Activated naive CD4-positive, alpha-beta T cell treated with anti-CD3 and anti-CD28 coated beads, Interleukin-2, amount 10 ng/mL, durations not matched to agents 7 days and 5 days (primary cell): ENCODE data around the gene PRCD.
A peak's percentile ranks its signal among the peaks of the same experiment; 100 is the strongest.

ENCODE experiments used
- CTCF ChIA-PET: fragments of 350-600 bp; sonication (Branson Sonifier 250); formaldehyde crosslinking; loops from one replicate; lab custom pipeline; 2021; ENCODE audit warnings: antibody characterized with exemption; lab: Charles Lee
- DNase-seq: peaks from one replicate; pipeline ENCODE4 v3.0.0-alpha.2; 2020
- H3K27ac Mint-ChIP-seq: one replicate; pipeline ENCODE4 v1.8.0; 2021; ENCODE audit warnings: mild to moderate bottlenecking, moderate library complexity, mixed read lengths
- H3K27me3 Mint-ChIP-seq: one replicate; pipeline ENCODE4 v1.8.0; 2021; ENCODE audit warnings: mild to moderate bottlenecking, mixed read lengths
- H3K36me3 Mint-ChIP-seq: one replicate; pipeline ENCODE4 v1.8.0; 2021; ENCODE audit warnings: mixed read lengths
- H3K4me1 Mint-ChIP-seq: one replicate; pipeline ENCODE4 v1.8.0; 2021; ENCODE audit warnings: mixed read lengths
- H3K4me3 Mint-ChIP-seq: one replicate; pipeline ENCODE4 v1.8.0; 2021; ENCODE audit warnings: mild to moderate bottlenecking, moderate library complexity, mixed read lengths
- H3K9me3 Mint-ChIP-seq: one replicate; pipeline ENCODE4 v1.8.0; 2021; ENCODE audit warnings: mixed read lengths

The PRCD gene

DNA sequence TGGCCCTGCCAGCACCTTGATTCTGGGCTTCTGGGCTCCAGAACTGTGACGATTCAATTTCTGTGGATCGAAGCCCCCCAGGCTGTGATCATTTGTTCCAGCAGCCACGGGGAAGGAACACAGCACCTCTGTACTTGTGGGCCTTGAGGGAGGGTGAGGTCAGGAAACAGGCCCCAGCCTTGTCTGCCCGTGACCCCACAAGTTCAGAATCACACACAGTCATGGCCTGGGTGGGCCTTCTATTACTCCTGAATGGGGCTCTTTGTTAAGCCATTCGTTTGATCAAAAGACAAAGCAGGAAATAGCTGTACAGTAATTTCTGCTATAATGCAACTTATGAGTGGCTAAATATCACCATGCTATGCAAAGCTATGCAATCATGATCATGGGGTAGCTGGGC lies 35.7 kb downstream of the PRCD start:
- no peaks in the 10 kb centered on the region for H3K9me3 Mint-ChIP-seq
- H3K27me3 Mint-ChIP-seq, result peaks cover 22% of the 10 kb centered on the region
- DNase-seq, result no peak
- H3K36me3 Mint-ChIP-seq, result no peaks in the 10 kb centered on the region
- H3K4me1 Mint-ChIP-seq, result peaks cover 7% of the 10 kb centered on the region
- H3K4me3 Mint-ChIP-seq, result no peak overlapping the region
- no peak overlapping the region for H3K27ac Mint-ChIP-seq
- CTCF ChIA-PET, result interaction anchor here (0.8 kb wide), 1 partner anchor 49 kb away, joined by 3 read pairs; no protein-coding TSS in a partner anchor

DNA sequence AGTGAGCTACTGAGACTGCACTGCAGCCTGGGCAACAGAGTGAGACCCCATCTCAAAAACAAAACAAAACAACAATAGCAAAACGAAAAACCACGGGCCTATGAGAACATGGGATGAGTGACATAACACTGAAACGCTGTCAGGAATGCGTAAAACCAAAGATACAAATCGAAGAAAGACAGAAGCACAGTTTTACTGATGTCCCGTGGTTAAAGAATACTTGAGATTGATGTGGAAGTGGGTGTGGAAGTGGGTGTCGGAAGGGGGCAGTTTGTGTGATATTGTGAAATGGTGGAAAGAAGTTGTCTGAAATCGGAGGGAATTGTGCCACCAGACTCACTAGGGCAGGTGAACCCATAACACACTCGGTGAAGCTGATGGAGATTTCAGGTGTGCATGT lies 36.3 kb downstream of the PRCD start:
- DNase-seq, result no peak
- H3K27me3 Mint-ChIP-seq, result peaks cover 28% of the 10 kb centered on the region
- no peaks in the 10 kb centered on the region for H3K36me3 Mint-ChIP-seq
- H3K4me1 Mint-ChIP-seq, result peaks cover 7% of the 10 kb centered on the region
- H3K27ac Mint-ChIP-seq, result no peak overlapping the region
- no peak overlapping the region for H3K4me3 Mint-ChIP-seq
- CTCF ChIA-PET, result interaction anchor here (0.8 kb wide), 1 partner anchor 48 kb away, joined by 3 read pairs; no protein-coding TSS in a partner anchor
- no peaks in the 10 kb centered on the region for H3K9me3 Mint-ChIP-seq

DNA sequence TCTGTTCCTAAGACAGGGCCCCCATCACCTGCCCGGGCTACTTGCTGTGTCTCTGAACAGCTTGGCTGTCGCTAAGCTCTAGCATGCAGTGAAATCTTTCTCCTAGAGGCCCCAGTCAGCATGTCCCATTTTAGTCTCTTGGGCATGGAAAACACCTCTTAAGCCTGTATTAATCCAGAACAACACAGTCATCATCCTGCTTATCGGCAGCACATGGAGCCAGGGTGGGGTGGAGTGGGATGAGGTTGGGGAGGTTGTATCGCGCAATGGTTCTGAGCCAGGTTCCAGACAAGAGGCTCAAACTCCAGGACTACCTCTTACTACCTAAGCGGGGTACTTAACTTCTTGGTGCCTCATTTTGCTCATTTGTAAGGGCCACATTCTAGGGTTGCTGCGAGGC lies 38.0 kb downstream of the PRCD start:
- peaks cover 45% of the 10 kb centered on the region for H3K27me3 Mint-ChIP-seq
- H3K27ac Mint-ChIP-seq, result no peak overlapping the region

GRCh38 chr17:76578376-76578775 lies 38.5 kb downstream of the PRCD start:
- Mint-ChIP-seq H3K4me3 (no peak overlapping the region), H3K27me3 (peaks cover 50% of the 10 kb centered on the region), H3K9me3 (no peaks in the 10 kb centered on the region), H3K4me1 (peaks cover 7% of the 10 kb centered on the region), H3K27ac (no peak overlapping the region), H3K36me3 (no peaks in the 10 kb centered on the region)
- DNase-seq, result no peak
- CTCF ChIA-PET, result interaction anchor here (1.3 to 1.6 kb wide), 2 partner anchors 23 to 135 kb away, joined by 3 to 5 read pairs; no protein-coding TSS in a partner anchor

More for the DNA sequence above, 38.0 kb downstream of the PRCD start:
- no peak for DNase-seq
- CTCF ChIA-PET, result interaction anchor here (1.3 to 1.6 kb wide), 2 partner anchors 23 to 135 kb away, joined by 3 to 5 read pairs; no protein-coding TSS in a partner anchor
- Mint-ChIP-seq H3K4me3 (no peak overlapping the region), H3K9me3 (no peaks in the 10 kb centered on the region), H3K4me1 (peaks cover 7% of the 10 kb centered on the region), H3K36me3 (no peaks in the 10 kb centered on the region)

DNA sequence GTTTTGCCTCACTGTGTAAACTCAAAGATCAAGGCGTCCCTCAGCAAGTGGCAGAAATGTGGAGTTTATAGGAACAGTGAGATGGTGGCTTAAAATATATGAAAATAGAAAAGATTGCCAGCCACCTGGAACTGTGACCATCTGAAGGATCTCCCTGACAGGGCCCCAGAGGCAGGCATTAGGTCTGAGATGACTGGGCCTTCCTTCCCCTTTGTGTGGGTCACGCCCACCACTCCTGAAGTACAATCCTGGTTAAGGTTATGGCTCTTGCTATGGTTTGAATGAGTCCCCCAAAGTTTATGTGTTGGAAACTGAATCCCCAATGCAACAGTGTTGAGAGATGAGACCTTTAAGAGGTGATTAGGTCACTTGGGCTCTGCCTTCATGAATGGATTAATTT lies 39.4 kb downstream of the PRCD start:
- H3K4me1 Mint-ChIP-seq, result peaks cover 7% of the 10 kb centered on the region
- CTCF ChIA-PET, result interaction anchor here (1.3 to 1.6 kb wide), 3 partner anchors 16 to 134 kb away, joined by 3 to 5 read pairs (median 4); no protein-coding TSS in a partner anchor
- H3K36me3 Mint-ChIP-seq, result no peaks in the 10 kb centered on the region
- no peak overlapping the region for H3K27ac Mint-ChIP-seq
- no peak overlapping the region for H3K4me3 Mint-ChIP-seq
- no peak for DNase-seq
- peaks cover 59% of the 10 kb centered on the region for H3K27me3 Mint-ChIP-seq
- no peaks in the 10 kb centered on the region for H3K9me3 Mint-ChIP-seq

DNA sequence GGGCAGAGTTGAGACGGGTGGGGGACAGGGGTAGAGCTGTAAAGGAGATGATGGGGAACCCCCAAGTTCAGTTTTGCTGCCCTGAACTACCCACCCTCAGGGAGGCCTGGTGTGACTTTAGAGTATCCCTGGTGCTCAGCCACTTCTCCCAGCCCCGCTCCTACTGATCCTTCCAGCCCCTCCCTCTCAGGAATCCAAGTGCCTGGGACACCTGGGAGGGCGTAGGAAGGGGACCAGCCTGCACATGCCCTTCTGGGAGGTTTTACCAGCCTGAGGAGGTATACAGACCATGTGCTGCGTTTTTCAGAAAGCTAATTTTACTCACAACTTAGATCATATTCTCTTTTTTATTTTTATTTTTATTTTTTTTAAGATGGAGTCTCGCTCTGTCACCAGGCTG lies 41.7 kb downstream of the PRCD start:
- no peaks in the 10 kb centered on the region for H3K9me3 Mint-ChIP-seq
- H3K36me3 Mint-ChIP-seq, result no peaks in the 10 kb centered on the region
- DNase-seq, result no peak
- CTCF ChIA-PET, result interaction anchor here (1.0 kb wide), 1 partner anchor 43 kb away, joined by 4 read pairs; no protein-coding TSS in a partner anchor
- H3K4me3 Mint-ChIP-seq, result no peak overlapping the region
- peaks cover 75% of the 10 kb centered on the region for H3K27me3 Mint-ChIP-seq
- H3K4me1 Mint-ChIP-seq, result peaks cover 21% of the 10 kb centered on the region
- H3K27ac Mint-ChIP-seq, result no peak overlapping the region

GRCh38 chr17:76582660-76583059 lies 42.8 kb downstream of the PRCD start:
- Mint-ChIP-seq H3K27ac (no peak overlapping the region), H3K27me3 (peaks cover 85% of the 10 kb centered on the region), H3K36me3 (no peaks in the 10 kb centered on the region), H3K4me3 (no peak overlapping the region), H3K4me1 (peaks cover 25% of the 10 kb centered on the region), H3K9me3 (no peaks in the 10 kb centered on the region)
- DNase-seq, result no peak
- CTCF ChIA-PET, result interaction anchor here (0.7 kb wide), 1 partner anchor 126 kb away, joined by 4 read pairs; no protein-coding TSS in a partner anchor

DNA sequence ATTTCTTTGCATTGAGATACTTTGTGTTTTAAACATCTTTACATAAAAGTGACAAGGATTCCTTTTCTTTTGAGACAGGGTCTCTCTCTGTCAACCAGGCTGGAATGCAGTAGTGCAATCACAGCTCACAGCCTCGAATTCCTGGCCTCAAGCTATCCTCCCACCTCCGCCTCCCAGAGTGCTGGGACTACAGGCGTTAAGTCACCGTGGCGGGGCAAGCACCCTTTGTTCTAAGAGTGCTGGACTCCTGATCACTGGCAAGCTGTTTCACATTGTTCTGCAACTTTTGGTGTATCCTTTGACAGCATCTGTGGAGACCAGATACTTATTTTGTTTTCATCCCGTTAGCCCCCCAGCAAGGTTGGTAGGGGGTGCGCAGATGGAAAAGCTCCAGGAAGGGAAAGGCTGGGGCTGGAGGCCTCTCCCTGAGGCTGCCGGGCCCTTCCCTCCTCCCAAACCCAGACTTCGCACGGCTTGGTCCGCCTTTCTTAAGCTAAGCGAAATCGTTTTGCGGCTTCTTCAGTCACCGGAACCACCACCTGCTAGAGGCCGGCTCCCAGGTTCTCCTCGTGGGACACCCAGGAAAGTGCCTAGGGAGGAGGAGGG lies 44.7 kb downstream of the PRCD start:
- Mint-ChIP-seq H3K36me3 (no peaks in the 10 kb centered on the region), H3K4me3 (peak overlapping the region; percentile 60), H3K27me3 (peaks cover 96% of the 10 kb centered on the region), H3K4me1 (peaks cover 21% of the 10 kb centered on the region), H3K9me3 (no peaks in the 10 kb centered on the region), H3K27ac (no peak overlapping the region)
- no peak for DNase-seq
- CTCF ChIA-PET, result interaction anchor here (0.6 to 1.0 kb wide), 2 partner anchors 26 to 202 kb away, joined by 3 to 6 read pairs; no protein-coding TSS in a partner anchor

DNA sequence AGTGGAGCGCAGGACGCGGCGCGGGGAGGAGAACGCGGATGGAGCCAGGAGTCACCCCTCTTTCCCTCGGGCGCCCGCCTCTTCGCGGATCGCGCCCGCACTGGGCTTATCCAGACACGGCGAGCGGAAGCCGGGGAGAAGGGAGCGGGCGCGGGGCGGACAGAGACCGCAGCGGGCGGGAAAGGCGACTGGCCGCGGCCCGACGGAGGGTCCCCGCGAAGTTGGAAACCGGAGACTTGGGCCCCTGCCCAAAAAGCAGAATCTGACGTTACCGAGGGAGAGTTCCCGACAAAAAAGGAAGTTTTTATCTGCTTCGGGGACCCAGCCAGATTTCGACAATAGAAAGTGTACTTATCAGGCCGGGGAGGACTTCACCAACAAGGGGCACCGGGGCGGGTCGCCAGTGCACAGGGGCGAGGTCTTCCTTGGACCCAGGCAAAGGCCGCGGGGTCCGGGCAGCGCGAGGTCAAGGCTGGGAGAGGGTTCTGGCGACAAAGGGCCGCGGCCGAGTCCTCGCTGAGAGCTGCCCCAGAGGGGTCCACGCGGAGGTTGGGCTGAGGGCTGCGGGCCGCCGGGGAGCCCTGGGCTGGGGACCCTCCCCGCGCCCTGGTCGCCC lies 45.3 kb downstream of the PRCD start:
- Mint-ChIP-seq H3K4me3 (peak overlapping the region; percentile 60), H3K36me3 (no peaks in the 10 kb centered on the region), H3K9me3 (no peaks in the 10 kb centered on the region), H3K27me3 (peaks cover 100% of the 10 kb centered on the region), H3K4me1 (peaks cover 18% of the 10 kb centered on the region), H3K27ac (no peak overlapping the region)
- CTCF ChIA-PET, result interaction anchor here (0.6 to 1.0 kb wide), 2 partner anchors 26 to 203 kb away, joined by 3 to 6 read pairs; no protein-coding TSS in a partner anchor
- DNase-seq, result peak; percentile 39

- H3K36me3 Mint-ChIP-seq, result no peaks in the 10 kb centered on the region
- CTCF ChIA-PET, result interaction anchor here (1.1 to 1.6 kb wide), 3 partner anchors 26 to 40 kb away, joined by 3 to 4 read pairs (median 3); no protein-coding TSS in a partner anchor
- peaks cover 99% of the 10 kb centered on the region for H3K27me3 Mint-ChIP-seq
- H3K4me3 Mint-ChIP-seq, result peak within 1 kb of the TSS; percentile 60
- peaks cover 18% of the 10 kb centered on the region for H3K4me1 Mint-ChIP-seq
- DNase-seq, result peak; percentile 48
- H3K9me3 Mint-ChIP-seq, result no peaks in the 10 kb centered on the region
- no peak within 1 kb of the TSS for H3K27ac Mint-ChIP-seq
Observed at GRCh38 chr17:76585649-76586593, 46.1 kb downstream of the PRCD start, which contains the start of gene ST6GALNAC2. ST6GALNAC2 (minus strand) TSS chr17:76585860; CDS start chr17:76585808, 52 bp downstream.

GRCh38 chr17:76586741-76587487 lies 47.1 kb downstream of the PRCD start:
- Mint-ChIP-seq H3K36me3 (no peaks in the 10 kb centered on the region), H3K27me3 (peaks cover 99% of the 10 kb centered on the region), H3K27ac (no peak overlapping the region), H3K4me1 (peaks cover 18% of the 10 kb centered on the region), H3K9me3 (no peaks in the 10 kb centered on the region), H3K4me3 (no peak overlapping the region)
- no peak for DNase-seq
- CTCF ChIA-PET, result interaction anchor here (1.1 to 1.6 kb wide), 3 partner anchors 27 to 39 kb away, joined by 3 to 4 read pairs (median 3); no protein-coding TSS in a partner anchor

DNA sequence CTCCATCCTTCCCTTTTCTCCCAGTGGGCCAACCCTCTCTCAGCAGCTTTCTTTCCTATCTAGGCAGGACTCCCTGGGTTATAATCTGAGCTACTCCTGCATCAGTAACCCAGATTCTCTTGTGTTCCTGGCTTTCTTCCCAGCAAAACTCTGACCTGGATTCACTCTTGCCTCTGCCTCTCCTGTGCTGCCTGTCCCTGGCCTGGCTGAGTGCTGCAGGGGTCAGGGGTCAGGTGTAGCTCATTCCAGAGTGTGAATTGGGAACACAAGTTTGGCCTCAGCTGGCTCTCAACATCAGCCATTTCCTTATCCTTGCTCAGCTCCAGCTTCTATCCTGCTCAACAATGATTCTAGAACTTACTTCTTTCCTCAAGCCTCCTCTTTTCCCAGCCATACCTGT lies 48.3 kb downstream of the PRCD start:
- CTCF ChIA-PET, result no interaction called here
- Mint-ChIP-seq H3K27me3 (peaks cover 92% of the 10 kb centered on the region), H3K4me1 (peaks cover 18% of the 10 kb centered on the region), H3K27ac (no peak overlapping the region), H3K4me3 (no peak overlapping the region), H3K9me3 (no peaks in the 10 kb centered on the region), H3K36me3 (no peaks in the 10 kb centered on the region)
- no peak for DNase-seq

DNA sequence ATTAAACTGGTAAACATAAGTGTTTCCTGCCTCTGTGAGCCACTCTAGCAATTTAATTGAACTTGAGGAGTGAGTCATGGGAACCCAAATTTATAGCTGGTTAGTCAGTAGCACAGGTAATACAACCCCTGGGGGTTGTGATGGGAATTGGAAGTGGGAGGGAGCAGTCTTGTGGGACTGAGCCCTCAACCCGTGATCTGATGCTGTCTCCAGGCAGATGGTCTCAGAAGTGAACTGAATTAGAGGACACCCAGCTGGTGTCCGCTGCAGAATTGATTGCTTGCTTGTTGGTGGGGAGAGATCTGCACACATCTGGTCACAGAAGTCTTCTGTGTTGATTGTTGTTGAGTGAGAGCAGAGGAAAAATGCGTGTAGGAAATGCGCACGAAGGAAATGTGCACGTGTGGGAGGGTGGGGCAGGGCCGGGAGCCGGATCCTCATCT lies 53.6 kb downstream of the PRCD start:
- H3K9me3 Mint-ChIP-seq, result no peaks in the 10 kb centered on the region

More for the DNA sequence above, 53.6 kb downstream of the PRCD start:
- H3K27me3 Mint-ChIP-seq, result peaks cover 69% of the 10 kb centered on the region
- no peak overlapping the region for H3K4me3 Mint-ChIP-seq
- H3K4me1 Mint-ChIP-seq, result no peaks in the 10 kb centered on the region
- H3K36me3 Mint-ChIP-seq, result no peaks in the 10 kb centered on the region
- DNase-seq, result no peak
- no peak overlapping the region for H3K27ac Mint-ChIP-seq
- CTCF ChIA-PET, result interaction anchor here (1.0 kb wide), 2 partner anchors 9 to 30 kb away, joined by 3 to 4 read pairs; no protein-coding TSS in a partner anchor
